ENCODE data around the gene SEMA4D.

Gene SEMA4D

GRCh38 chr9:89534515-89535287 lies 36.8 kb upstream of the SEMA4D start:
- FAIRE-seq (no peak), DNase-seq (ENCODE audit: insufficient read length, low spot score) (no peak)
- no peak for TF ChIP-seq CTCF (IDR thresholded peaks at IDR 0.05; ENCODE audit: insufficient read depth, missing control alignments)

- DNase-seq (ENCODE audit: insufficient read length, low spot score) (no peak), FAIRE-seq (no peak)
- no peak for TF ChIP-seq CTCF (IDR thresholded peaks at IDR 0.05; ENCODE audit: insufficient read depth, missing control alignments)
Observed at GRCh38 chr9:89533411-89534095, 35.6 kb upstream of the SEMA4D start.

- FAIRE-seq: no peak
- no peak for TF ChIP-seq CTCF (IDR thresholded peaks at IDR 0.05; ENCODE audit: insufficient read depth, missing control alignments)
- no peak for DNase-seq (ENCODE audit: insufficient read length, low spot score)
Observed at GRCh38 chr9:89532944-89533343, 35.0 kb upstream of the SEMA4D start.

- no peak for DNase-seq (ENCODE audit: insufficient read length, low spot score)
- FAIRE-seq: no peak
- no peak for TF ChIP-seq CTCF (IDR thresholded peaks at IDR 0.05; ENCODE audit: insufficient read depth, missing control alignments)
Observed at GRCh38 chr9:89532478-89532877, 34.6 kb upstream of the SEMA4D start.

- DNase-seq (ENCODE audit: insufficient read length, low spot score): no peak
- TF ChIP-seq CTCF (IDR thresholded peaks at IDR 0.05; ENCODE audit: insufficient read depth, missing control alignments): no peak
- FAIRE-seq: no peak
Observed at GRCh38 chr9:89531766-89532165, 33.9 kb upstream of the SEMA4D start.

DNA sequence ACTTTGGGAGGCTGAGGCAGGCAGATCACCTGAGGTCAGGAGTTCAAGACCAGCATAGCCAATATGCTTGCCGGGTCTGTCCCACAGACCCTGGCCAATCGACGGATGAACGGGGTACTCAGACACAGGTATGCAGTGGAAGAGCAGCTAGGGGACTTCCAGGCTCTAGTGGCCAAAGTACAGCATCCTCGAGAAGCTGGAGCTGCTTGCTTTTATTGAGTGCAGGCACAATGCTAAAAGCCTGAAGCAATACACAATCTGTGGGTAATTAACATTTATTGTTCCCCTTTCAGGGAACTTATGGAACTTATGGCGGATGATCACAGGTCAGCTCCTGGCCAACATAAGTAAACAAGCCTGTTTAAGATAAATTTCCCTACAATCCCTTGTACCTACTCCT lies 32.8 kb upstream of the SEMA4D start:
- DNase-seq (ENCODE audit: insufficient read length, low spot score) (no peak), FAIRE-seq (no peak)
- TF ChIP-seq CTCF (IDR thresholded peaks at IDR 0.05; ENCODE audit: insufficient read depth, missing control alignments): no peak

Data from D721Med (cell line).